Natural killer cell (primary cell): ENCODE measurements around the gene SLC16A10. TPM values are rescaled to one million over a fixed set of nuclear protein-coding genes. Genes with fewer than 3 reads are reported as not detected.

Experiments used
- ATAC-seq, 3 donors: fragments of 150-1000 bp in 2 of 3; fragments of 200-7000 bp in 1 of 3; cut with Tn5 transposase; 1 replicate in 1 of 3; 2 replicates in 2 of 3; pipeline ENCODE4 v1.10.0; 2021; ENCODE audit warnings: mild to moderate bottlenecking in 2 of 3, moderate library complexity in 2 of 3
- DNase-seq, 2 donors: peaks; one replicate each; pipeline versions ENCODE4 v3.0.0 to v3.0.0-alpha.2; 2013 to 2021; ENCODE audit warnings: mixed read lengths in 1 of 2
- H3K27ac ChIP-seq: one replicate; pipeline ENCODE4 v1.5.1; 2013; ENCODE audit warnings: mild to moderate bottlenecking, low read length
- H3K27me3 ChIP-seq: one replicate; pipeline ENCODE4 v1.6.1; 2013; ENCODE audit warnings: low read length; ENCODE audit not compliant: control insufficient read depth, insufficient read depth
- H3K36me3 ChIP-seq: one replicate; pipeline ENCODE4 v1.6.1; 2013; ENCODE audit warnings: low read length; ENCODE audit not compliant: control insufficient read depth, insufficient read depth
- H3K4me1 ChIP-seq: one replicate; pipeline ENCODE4 v1.6.1; 2013; ENCODE audit warnings: low read length; ENCODE audit not compliant: control insufficient read depth, insufficient read depth
- H3K4me3 ChIP-seq: one replicate; pipeline ENCODE4 v1.5.1; 2013; ENCODE audit warnings: low read length
- H3K9me3 ChIP-seq: one replicate; pipeline ENCODE4 v1.6.1; 2013; ENCODE audit warnings: low read length; ENCODE audit not compliant: control insufficient read depth, insufficient read depth
- H3K27ac Mint-ChIP-seq, 2 donors: one replicate each; pipeline ENCODE4 v1.8.0; 2022; ENCODE audit warnings: mild to moderate bottlenecking in 2 of 2, mixed read lengths in 2 of 2, moderate library complexity in 1 of 2
- H3K27me3 Mint-ChIP-seq, 2 donors: one replicate each; pipeline ENCODE4 v1.8.0; 2022; ENCODE audit warnings: low read depth in 2 of 2, mixed read lengths in 2 of 2
- H3K36me3 Mint-ChIP-seq: one replicate; pipeline ENCODE4 v1.8.0; 2022; ENCODE audit warnings: mixed read lengths
- H3K4me1 Mint-ChIP-seq, 2 donors: one replicate each; pipeline ENCODE4 v1.8.0; 2022; ENCODE audit warnings: mixed read lengths in 2 of 2
- H3K4me3 Mint-ChIP-seq: one replicate; pipeline ENCODE4 v1.8.0; 2022; ENCODE audit warnings: mild to moderate bottlenecking, moderate library complexity, mixed read lengths
- H3K9me3 Mint-ChIP-seq, 2 donors: one replicate each; pipeline ENCODE4 v1.8.0; 2022; ENCODE audit warnings: mixed read lengths in 2 of 2
- CTCF ChIP-seq: fragments of 200-600 bp; IDR thresholded peaks from one replicate; pipeline ENCODE4 v1.8.0; 2022; ENCODE audit warnings: antibody characterized with exemption
- WGBS: methylation state at CpG from one replicate; pipeline ENCODE4 v1.1.7; 2013; ENCODE audit warnings: missing lambda C conversion rate; ENCODE audit not compliant: insufficient coverage; 5-methylcytosine and 5-hydroxymethylcytosine counted together
- intact Hi-C: fragments of 100-400 bp; cut with micrococcal nuclease; formaldehyde crosslinking; loops from one replicate; pipeline ENCODE4 v1.14.2; 2022
- total RNA-seq, 4 donors: library from RNA; stranded (reverse); fragments of 120-200 nt in 1 of 4; gene quantifications; one replicate each; pipeline versions ENCODE4 v1.2.3 to v1.2.4, GENCODE V29; 2013 to 2022

SLC16A10 gene
- total RNA-seq, 3 donors from 2014 or later (not counting 1 experiment from before 2014, with no cell fraction given) = 0.05 to 0.53 (median 0.18) TPM

GRCh38 chr6:111198841-111199240 is 111.5 kb downstream of the SLC16A10 start:
- Mint-ChIP-seq H3K36me3 (no peaks in the 10 kb centered on the region), H3K27me3 (no peaks in the 10 kb centered on the region), H3K27ac (no peak overlapping the region), H3K4me1 (no peaks in the 10 kb centered on the region), H3K4me3 (no peak overlapping the region), H3K9me3 (no peaks in the 10 kb centered on the region)
- no peaks in the 10 kb centered on the region for H3K27me3 ChIP-seq
- intact Hi-C loops = no loop called here
- H3K4me1 ChIP-seq = no peaks in the 10 kb centered on the region
- WGBS = 95% methylated on average over 3 of the region's 3 CpGs
- no peaks in the 10 kb centered on the region for H3K9me3 ChIP-seq
- ATAC-seq = no peak
- DNase-seq = no peak
- no peak overlapping the region for H3K27ac ChIP-seq
- H3K36me3 ChIP-seq = no peaks in the 10 kb centered on the region
- no peak for TF ChIP-seq CTCF
- no peak overlapping the region for H3K4me3 ChIP-seq

- DNase-seq = no peak
- Histone ChIP-seq H3K36me3 (no peaks in the 10 kb centered on the region), H3K9me3 (no peaks in the 10 kb centered on the region), H3K4me1 (no peaks in the 10 kb centered on the region), H3K27ac (no peak overlapping the region), H3K4me3 (no peak overlapping the region), H3K27me3 (no peaks in the 10 kb centered on the region)
- Mint-ChIP-seq H3K36me3 (no peaks in the 10 kb centered on the region), H3K27ac (no peak overlapping the region), H3K9me3 (no peaks in the 10 kb centered on the region), H3K4me1 (no peaks in the 10 kb centered on the region), H3K27me3 (no peaks in the 10 kb centered on the region), H3K4me3 (no peak overlapping the region)
- ATAC-seq = no peak
- intact Hi-C loops = no loop called here
- 86% methylated on average over 1 of the region's 1 CpG for WGBS
- no peak for TF ChIP-seq CTCF
These were observed 112.6 kb downstream of the SLC16A10 start for GRCh38 chr6:111199935-111200334.

- Mint-ChIP-seq H3K4me1 (no peaks in the 10 kb centered on the region), H3K27me3 (no peaks in the 10 kb centered on the region), H3K4me3 (no peak overlapping the region), H3K9me3 (no peaks in the 10 kb centered on the region), H3K27ac (no peak overlapping the region), H3K36me3 (no peaks in the 10 kb centered on the region)
- H3K27ac ChIP-seq = no peak overlapping the region
- ATAC-seq (no peak), DNase-seq (no peak)
- no peaks in the 10 kb centered on the region for H3K9me3 ChIP-seq
- H3K4me3 ChIP-seq = no peak overlapping the region
- no peaks in the 10 kb centered on the region for H3K4me1 ChIP-seq
- no peaks in the 10 kb centered on the region for H3K27me3 ChIP-seq
- WGBS = 89% methylated on average over 7 of the region's 8 CpGs
- intact Hi-C loops = no loop called here
- H3K36me3 ChIP-seq = no peaks in the 10 kb centered on the region
- TF ChIP-seq CTCF = no peak
These were observed 113.3 kb downstream of the SLC16A10 start for GRCh38 chr6:111200350-111201243.

GRCh38 chr6:111201244-111201554 is 113.9 kb downstream of the SLC16A10 start:
- no peak overlapping the region for H3K27ac ChIP-seq
- H3K4me3 Mint-ChIP-seq = no peak overlapping the region
- no peaks in the 10 kb centered on the region for H3K9me3 Mint-ChIP-seq
- no peak overlapping the region for H3K27ac Mint-ChIP-seq
- H3K36me3 ChIP-seq = no peaks in the 10 kb centered on the region
- no peak for TF ChIP-seq CTCF
- H3K27me3 ChIP-seq = no peaks in the 10 kb centered on the region
- H3K4me1 Mint-ChIP-seq = no peaks in the 10 kb centered on the region
- WGBS = 50% methylated on average over 1 of the region's 1 CpG
- no peaks in the 10 kb centered on the region for H3K9me3 ChIP-seq
- ATAC-seq = no peak
- DNase-seq = no peak
- intact Hi-C loops = no loop called here
- H3K4me1 ChIP-seq = no peaks in the 10 kb centered on the region
- H3K27me3 Mint-ChIP-seq = no peaks in the 10 kb centered on the region
- H3K4me3 ChIP-seq = no peak overlapping the region
- no peaks in the 10 kb centered on the region for H3K36me3 Mint-ChIP-seq
